Breast epithelium (tissue), 3 donors: ENCODE data around the gene FSTL4.

Experiments used
- POLR2A ChIP-seq: fragments of 450-650 bp; IDR thresholded peaks from one replicate; pipeline ENCODE4 v1.6.1; 2016; ENCODE audit warnings: antibody characterized with exemption, mild to moderate bottlenecking, moderate library complexity
- POLR2AphosphoS5 ChIP-seq, 3 donors: sonication (generic); formaldehyde crosslinking; IDR thresholded peaks; one replicate each; pipeline ENCODE4 v1.6.1; 2017; ENCODE audit warnings: antibody characterized with exemption in 3 of 3
- TF ChIP-seq, protein P1 (sequence below), 3 donors: fragments of 450-650 bp; IDR thresholded peaks; one replicate each; pipeline ENCODE4 v1.5.1; 2016 to 2017; ENCODE audit warnings: antibody characterized with exemption in 3 of 3, mild to moderate bottlenecking in 3 of 3, moderate library complexity in 3 of 3

DNA sequence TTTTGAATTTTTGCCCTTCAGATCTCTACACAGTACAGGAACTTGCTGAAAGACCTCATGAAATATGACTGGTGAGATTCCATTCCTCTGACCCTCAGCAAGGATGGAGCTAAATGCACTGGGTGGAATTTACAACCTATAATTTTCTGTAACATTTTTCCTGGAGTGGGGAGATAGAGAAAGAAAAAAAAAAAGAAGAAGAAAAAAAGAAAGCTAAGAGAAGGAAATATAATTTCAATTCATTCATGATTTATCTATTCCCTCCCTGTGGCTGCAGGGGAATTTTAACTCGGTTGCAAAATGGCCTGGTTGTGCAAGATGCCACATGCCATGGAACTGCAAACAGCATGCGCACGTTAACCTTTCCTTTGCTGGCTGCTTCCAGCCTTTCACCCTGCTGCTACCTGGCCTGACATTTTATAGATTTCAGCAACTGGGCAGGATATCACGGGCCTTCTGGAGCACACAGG is 155.4 kb downstream of the FSTL4 start:
- TF ChIP-seq, protein P1, sequence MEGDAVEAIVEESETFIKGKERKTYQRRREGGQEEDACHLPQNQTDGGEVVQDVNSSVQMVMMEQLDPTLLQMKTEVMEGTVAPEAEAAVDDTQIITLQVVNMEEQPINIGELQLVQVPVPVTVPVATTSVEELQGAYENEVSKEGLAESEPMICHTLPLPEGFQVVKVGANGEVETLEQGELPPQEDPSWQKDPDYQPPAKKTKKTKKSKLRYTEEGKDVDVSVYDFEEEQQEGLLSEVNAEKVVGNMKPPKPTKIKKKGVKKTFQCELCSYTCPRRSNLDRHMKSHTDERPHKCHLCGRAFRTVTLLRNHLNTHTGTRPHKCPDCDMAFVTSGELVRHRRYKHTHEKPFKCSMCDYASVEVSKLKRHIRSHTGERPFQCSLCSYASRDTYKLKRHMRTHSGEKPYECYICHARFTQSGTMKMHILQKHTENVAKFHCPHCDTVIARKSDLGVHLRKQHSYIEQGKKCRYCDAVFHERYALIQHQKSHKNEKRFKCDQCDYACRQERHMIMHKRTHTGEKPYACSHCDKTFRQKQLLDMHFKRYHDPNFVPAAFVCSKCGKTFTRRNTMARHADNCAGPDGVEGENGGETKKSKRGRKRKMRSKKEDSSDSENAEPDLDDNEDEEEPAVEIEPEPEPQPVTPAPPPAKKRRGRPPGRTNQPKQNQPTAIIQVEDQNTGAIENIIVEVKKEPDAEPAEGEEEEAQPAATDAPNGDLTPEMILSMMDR (IDR thresholded peaks at IDR 0.05): no peak
- TF ChIP-seq POLR2A (no peak), POLR2AphosphoS5 (IDR thresholded peaks at IDR 0.05) (peak in 1 of 3 donors; percentile 10)
